NCI-H748 (cell line): ENCODE measurements around the gene CIRBP.

ENCODE experiments used
- DNase-seq: peaks from one replicate; lab custom pipeline; 2025; ENCODE audit not compliant: unreplicated experiment; lab: John Stamatoyannopoulos, UW

CIRBP gene

GRCh38 chr19:1266916-1267476 lies 2.1 kb upstream of the CIRBP start:
- peak; percentile 65 for DNase-seq

GRCh38 chr19:1267477-1268225 lies 1.5 kb upstream of the CIRBP start:
- DNase-seq = no peak

GRCh38 chr19:1268226-1269064 lies 687 bp upstream of the CIRBP start:
- DNase-seq = no peak

DNA sequence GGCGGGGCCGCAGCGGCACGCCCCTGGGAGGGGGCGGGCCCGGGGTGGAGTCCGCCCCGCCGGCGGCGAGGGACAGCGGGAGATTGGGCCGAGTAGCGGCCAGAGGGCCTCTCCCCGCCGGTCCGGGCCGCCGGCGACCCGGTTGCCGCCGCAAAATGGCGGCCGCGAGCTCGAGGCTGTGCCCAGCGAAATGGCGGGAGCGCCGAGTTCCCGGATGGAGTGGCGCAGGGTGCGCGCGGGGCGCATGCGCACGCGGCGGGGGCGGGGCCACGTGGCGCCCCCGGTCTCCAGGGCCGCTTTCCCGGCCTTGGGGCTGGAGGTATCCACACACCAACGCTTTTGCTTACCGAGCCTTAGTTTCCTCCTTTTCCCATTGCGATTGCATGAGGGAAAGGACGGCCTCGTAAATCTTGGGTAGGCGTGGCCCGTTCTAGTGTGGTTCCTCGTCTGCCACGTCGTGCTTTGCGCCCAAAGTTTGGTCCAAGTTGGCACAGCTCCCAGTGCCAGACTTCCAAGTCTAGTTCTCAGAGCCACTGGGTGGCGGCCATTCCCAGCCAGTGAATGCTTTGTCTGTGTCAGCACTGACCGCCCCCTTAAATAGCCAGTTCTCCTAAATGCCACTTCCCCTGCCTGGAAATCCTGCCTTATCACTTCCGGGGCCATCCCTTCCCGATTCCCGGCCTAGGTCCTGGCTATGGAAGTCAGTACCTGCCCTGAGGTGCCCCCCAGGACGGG lies 513 bp downstream of the CIRBP start:
- peak; percentile 85 for DNase-seq

GRCh38 chr19:1270213-1270853 lies 1.2 kb downstream of the CIRBP start:
- no peak for DNase-seq

- no peak for DNase-seq
Observed at GRCh38 chr19:1270854-1271527, 1.9 kb downstream of the CIRBP start.

DNA sequence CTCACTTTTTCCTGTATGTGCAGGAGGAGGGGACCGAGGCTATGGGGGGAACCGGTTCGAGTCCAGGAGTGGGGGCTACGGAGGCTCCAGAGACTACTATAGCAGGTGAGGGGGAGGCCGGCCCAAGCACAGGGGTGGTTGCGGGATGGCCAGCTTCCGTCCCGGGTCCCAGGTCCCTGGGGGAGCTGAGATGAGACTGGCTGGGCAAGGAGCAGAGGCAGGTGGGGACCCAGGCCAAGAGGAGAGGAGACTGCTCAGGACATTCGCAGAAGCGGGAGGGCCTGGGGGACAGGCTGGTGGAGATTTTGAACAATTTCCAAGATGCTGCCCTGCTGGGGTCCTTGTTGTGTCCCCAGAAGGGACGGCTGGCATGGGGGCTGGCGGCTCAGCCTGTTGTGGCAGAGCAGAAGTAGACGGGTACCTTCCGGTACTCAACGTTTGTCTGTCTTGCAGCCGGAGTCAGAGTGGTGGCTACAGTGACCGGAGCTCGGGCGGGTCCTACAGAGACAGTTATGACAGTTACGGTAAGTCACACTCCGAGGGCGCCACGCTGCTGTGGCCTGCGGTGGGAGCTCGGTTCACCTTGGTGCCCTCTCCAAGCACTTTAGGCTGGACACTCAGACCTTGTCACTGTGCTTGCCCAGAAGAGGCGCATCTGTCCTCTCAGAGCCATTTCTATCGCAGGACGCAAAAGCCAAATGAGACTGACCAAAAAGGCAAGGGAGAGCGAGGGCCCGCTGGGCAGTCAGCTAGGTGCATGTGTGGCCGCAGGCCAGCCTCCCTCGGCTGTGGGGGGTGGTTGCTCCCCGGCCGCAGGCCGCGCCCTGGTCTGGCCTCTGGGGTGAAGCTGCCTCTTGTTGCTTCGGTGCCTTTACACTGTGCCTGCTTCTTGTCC lies 2.6 kb downstream of the CIRBP start:
- no peak for DNase-seq

DNA sequence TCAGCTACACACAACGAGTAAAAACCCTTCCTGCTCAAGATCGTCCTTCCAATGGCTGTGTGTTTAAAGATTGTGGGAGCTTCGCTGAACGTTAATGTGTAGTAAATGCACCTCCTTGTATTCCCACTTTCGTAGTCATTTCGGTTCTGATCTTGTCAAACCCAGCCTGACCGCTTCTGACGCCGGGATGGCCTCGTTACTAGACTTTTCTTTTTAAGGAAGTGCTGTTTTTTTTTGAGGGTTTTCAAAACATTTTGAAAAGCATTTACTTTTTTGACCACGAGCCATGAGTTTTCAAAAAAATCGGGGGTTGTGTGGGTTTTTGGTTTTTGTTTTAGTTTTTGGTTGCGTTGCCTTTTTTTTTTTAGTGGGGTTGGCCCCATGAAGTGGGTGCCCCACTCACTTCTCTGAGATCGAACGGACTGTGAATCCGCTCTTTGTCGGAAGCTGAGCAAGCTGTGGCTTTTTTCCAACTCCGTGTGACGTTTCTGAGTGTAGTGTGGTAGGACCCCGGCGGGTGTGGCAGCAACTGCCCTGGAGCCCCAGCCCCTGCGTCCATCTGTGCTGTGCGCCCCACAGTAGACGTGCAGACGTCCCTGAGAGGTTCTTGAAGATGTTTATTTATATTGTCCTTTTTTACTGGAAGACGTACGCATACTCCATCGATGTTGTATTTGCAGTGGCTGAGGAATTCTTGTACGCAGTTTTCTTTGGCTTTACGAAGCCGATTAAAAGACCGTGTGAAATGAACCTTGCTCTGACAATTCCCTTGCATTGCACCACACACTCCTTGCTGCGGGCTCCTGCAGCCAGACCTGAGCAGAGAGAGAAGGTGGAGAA lies 3.5 kb downstream of the CIRBP start:
- no peak for DNase-seq

DNA sequence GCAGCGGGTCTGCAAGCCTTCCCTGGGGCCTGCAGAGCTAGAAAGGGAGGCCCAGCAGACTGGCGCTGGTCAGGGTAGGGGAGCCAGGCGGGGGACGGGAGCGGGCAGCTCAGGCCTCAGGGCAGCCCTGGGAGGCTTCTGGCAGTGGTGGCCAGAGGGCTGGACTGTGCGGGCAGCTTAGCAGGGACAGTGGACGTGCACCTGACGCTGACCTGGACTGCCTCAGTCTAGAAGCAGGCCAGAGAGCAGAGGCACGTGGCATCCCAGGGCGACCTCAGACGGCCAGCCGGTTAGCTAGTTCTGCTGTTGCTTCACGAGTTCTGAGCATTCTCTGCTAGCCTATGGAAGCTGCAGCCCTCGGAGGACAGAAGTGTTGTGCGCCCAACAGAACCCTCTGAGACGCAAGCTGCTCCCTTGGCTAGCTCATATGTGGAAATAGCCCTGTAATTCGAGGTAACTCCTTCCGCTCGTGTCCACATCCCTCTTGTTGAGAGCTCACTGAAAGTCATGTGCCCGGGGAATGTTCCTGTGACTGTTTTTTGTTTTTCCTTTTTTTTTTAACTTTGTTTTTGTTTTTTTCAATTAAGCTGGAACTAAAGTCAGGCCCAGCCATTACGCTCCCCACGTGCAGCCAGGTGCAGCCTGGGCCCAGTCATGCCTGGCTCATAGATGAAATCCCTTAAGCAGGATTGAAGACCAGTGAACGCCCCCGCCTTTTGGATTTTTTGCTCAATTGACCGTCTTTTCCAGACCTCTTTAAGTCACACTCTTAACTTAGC lies 4.3 kb downstream of the CIRBP start:
- DNase-seq = no peak

- DNase-seq = no peak
Observed at GRCh38 chr19:1274081-1274851, 5.1 kb downstream of the CIRBP start.

DNA sequence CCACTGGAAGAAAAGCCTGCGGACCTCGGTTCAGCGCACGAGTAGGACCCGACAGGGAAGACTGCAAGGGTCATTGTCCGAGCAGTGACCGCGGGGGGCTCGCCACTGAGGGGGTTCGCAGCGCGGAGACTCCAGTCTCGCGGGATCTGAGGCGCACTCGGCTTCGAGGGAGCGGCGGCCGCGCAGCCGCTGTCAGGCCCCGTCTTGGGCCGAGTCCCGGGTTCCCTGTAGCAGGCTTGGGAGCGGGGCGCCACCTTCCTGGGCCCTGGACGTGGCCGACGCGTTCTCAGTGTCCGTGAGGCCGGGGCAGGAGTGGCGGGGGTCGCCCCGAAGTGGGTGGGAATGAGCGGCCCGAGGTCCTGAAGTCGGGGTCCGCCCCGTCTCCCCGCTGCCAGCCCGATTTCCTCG lies 5.7 kb downstream of the CIRBP start:
- peak; percentile 26 for DNase-seq

- peak; percentile 95 for DNase-seq
Observed at GRCh38 chr19:1275260-1275975, 6.3 kb downstream of the CIRBP start, which contains the start of gene FAM174C. FAM174C (plus strand) TSS chr19:1275530; CDS start chr19:1275550, 20 bp downstream.

DNA sequence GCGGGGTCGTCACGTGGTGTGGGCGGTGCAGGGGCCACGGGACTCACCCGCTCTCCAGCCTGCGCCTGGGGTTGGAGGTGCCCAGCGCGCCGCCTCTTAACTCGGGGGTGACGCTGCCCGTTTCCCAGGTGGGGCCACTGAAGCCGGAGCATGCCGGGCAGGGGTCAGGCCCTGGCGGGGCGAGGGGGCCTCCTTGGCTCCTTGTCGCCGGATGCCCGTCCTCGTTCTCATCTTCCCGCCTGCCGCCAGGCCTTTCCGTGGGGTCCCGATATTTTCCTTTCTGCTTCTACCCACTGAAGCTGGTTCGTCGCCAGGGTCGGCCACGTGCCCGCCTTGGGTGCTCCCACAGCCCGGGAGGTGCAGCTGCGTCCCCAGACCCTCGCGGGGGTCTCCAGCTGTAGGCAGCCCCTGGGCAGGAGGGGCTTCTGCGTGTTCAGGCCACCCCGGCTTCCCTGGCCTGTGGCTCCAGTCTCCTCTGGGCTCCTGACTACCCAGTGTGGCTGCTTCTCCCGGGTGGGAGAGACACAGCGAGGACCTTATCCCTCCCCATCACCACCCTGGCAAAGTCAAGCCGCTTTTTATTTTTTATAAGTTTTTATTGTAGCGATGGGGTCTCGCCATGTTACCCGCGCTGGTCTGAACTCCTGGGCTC lies 7.0 kb downstream of the CIRBP start:
- no peak for DNase-seq

DNA sequence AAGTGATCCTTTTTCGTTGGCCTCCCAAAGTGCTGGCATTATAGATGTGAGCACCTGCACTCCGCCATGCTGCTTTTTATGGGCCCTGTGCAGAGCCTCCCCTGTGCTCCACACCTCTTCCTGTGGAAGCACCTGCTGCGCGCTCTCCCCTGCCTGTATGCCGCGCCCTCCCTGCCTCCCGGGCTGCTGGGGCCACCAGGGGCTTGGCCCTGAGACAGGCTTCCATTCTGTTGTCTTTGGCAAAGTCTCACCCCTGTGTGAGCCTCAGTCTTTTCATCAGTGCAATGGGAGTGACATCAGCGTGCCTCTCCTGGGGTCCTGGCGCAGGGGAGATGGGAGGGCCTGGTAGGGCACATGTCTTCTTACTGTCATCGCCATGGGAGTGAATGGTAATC lies 7.5 kb downstream of the CIRBP start:
- DNase-seq = peak; percentile 40

DNA sequence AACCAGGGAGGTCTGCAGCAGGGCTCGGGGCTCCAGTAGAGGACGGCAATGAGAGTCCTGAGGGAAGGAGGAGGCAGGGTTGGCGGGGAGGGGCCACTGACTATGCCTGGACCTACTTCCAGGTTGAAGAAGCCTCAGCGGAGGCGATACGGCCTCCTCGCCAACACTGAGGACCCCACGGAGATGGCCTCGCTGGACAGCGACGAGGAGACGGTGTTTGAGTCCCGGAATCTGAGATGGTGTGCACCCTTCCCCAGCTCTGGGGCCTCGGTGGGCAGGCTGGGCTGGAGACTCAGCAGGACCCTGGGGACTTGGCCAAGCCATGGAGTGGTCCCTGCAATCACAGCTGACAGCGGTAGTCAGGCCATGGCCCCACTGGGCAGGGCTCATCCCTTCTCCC lies 7.9 kb downstream of the CIRBP start:
- no peak for DNase-seq

GRCh38 chr19:1278074-1278473 lies 8.9 kb downstream of the CIRBP start:
- no peak for DNase-seq
